22Rv1 (cell line): ENCODE measurements around the gene YJEFN3.

ENCODE experiments used
- H3K27ac ChIP-seq: fragments of 450-650 bp; 2 replicates; pipeline ENCODE4 v1.5.1; 2017
- ZFX ChIP-seq: fragments of 450-650 bp; IDR thresholded peaks from 2 replicates; pipeline ENCODE4 v1.6.1; 2017; ENCODE audit warnings: antibody characterized with exemption, borderline replicate concordance
- TF ChIP-seq, protein P1 (sequence below): fragments of 450-650 bp; IDR thresholded peaks from 2 replicates; pipeline ENCODE4 v1.5.1; 2017; ENCODE audit warnings: mild to moderate bottlenecking

Gene YJEFN3

DNA sequence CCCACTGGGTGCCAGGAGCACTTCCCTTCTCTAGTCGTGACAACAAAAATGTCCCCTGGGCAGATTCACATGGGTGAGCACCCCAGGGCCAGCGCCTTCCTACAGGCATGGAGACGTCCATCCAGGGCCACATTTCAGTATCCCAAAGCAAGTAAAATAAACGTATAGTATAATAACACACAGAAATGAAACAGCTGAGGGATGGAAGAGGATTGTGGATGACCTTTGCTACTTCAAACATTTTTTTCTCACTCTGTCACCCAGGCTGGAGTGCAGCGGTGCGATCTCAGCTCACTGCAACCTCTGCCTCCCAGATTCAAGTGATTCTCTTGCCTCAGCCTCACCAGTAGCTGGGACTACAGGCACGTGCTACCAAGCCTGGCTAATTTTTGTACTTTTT, 37.6 kb downstream of the YJEFN3 start:
- TF ChIP-seq, protein P1, sequence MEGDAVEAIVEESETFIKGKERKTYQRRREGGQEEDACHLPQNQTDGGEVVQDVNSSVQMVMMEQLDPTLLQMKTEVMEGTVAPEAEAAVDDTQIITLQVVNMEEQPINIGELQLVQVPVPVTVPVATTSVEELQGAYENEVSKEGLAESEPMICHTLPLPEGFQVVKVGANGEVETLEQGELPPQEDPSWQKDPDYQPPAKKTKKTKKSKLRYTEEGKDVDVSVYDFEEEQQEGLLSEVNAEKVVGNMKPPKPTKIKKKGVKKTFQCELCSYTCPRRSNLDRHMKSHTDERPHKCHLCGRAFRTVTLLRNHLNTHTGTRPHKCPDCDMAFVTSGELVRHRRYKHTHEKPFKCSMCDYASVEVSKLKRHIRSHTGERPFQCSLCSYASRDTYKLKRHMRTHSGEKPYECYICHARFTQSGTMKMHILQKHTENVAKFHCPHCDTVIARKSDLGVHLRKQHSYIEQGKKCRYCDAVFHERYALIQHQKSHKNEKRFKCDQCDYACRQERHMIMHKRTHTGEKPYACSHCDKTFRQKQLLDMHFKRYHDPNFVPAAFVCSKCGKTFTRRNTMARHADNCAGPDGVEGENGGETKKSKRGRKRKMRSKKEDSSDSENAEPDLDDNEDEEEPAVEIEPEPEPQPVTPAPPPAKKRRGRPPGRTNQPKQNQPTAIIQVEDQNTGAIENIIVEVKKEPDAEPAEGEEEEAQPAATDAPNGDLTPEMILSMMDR = no peak
- no peak for TF ChIP-seq ZFX
- H3K27ac ChIP-seq = no peak overlapping the region

DNA sequence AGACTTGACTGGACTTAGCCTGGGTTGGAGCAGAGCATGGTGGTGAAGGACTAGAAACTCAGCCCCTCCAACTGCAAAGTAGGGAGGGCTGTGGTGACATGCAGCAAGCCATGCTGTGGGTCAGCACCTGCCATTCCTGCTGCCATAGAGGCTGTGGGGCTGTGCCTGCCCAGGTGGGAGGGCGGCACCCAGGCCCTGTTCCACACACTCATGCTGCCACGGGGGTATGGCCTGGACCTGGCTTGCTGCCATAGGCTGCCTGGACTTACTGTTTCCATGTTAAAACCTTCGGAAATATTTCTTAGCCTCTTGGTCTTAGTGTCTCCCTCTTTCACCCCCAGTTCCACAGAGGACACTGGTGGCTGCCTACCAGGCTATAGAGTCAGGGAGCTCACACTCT, 38.7 kb downstream of the YJEFN3 start:
- H3K27ac ChIP-seq = no peak overlapping the region
- TF ChIP-seq, protein P1 = no peak
- TF ChIP-seq ZFX = no peak

DNA sequence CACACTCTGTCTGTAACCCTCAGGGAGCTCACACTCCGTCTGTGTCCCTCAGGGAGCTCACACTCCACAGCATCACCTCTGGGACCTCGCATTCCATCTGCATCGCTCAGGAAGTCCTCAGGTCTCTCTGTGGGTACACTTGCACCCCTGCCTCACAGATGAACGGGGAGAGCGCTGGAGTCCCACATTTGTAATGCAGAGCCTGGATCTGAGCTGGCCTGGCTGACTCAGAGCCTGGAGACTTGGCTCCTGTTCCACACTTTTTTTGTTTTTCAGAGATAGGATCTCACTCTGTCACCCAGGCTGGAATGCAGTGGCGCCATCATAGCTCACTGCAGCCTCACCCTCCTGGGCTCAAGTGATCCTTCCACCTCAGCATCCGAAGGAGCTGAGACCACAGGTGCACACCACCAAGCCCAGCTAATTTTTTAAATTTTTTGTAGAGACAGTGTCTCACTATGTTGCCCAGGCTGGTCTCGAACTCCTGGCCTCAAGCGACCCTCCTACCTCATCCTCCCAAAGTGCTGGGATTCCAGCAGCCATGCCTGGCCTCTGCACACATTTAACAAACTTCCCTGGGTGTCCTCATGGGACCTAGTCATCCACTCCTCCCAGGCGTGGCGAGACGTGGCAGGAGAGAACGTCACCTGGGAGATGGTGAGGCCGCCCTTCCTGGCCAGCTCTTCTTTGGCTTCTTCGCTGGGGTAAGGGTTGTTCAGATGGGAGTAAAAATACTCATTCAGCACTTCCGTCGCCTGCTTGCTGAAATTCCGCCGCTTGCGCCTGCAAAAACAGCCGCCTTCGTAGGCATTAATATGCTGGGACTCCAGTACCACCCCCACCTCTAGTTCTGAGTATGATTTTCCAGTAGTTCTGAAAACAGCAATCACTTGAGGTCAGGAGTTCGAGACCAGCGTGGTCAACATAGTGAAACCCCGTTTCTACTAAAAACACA, 40.4 kb downstream of the YJEFN3 start:
- TF ChIP-seq, protein P1 = no peak
- no peak for TF ChIP-seq ZFX
- no peak overlapping the region for H3K27ac ChIP-seq

DNA sequence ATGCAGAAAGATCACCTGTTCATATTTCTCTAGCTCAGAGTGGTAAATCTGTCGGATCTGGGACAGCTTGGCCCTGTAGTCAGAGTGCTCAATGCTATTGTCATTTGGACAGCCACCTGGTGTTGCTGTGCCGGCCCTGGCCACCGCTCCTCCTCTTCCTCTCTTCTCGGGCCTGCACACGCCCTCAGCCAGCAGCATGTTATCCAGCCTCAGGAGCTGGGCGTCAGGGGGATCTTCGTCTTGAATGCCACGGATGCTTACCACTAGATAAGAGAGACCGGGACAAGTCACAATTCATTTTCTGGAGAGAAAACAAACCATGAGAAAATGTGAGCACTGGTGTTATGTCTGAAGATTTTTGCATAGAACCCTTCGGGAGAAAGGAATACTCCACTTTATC, 41.9 kb downstream of the YJEFN3 start:
- TF ChIP-seq ZFX = no peak
- TF ChIP-seq, protein P1 = no peak

DNA sequence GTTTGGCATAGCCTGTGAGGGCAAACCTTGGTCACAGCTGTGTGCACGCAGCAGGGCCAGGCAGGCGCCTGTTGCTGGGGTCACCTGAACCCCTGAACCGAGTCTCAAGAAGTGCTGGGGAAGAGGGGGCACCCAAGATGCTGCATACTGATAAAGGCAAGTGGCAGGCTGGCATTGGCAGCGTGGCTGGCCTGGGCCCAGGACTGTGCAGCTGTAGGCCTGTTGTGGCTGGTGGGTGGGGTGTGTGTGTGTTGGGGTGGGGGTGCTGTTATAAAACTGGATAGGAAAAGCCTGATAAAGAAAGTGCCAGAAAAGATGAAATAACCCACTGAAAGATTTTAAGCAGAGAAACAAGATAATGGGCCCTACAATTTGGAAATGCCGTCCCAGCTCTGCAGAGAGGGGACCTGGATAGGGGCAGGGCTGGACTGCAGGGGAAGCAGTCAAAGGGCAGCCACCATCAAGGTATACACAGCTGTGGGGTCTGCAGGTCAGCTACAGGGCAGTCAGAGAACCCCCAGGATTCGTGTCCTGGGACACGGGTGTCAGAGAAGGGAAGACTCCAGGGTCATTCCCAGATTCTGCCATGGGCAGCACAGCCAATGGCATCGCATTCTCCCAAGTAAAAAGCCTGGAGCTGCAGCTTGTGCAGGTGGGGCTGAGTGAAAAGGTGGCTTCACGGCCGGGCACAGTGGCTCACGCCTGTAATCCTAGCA, 42.5 kb downstream of the YJEFN3 start:
- TF ChIP-seq, protein P1 = no peak
- TF ChIP-seq ZFX = no peak
- no peak overlapping the region for H3K27ac ChIP-seq

More for the DNA sequence above, 41.9 kb downstream of the YJEFN3 start:
- H3K27ac ChIP-seq = no peak overlapping the region

DNA sequence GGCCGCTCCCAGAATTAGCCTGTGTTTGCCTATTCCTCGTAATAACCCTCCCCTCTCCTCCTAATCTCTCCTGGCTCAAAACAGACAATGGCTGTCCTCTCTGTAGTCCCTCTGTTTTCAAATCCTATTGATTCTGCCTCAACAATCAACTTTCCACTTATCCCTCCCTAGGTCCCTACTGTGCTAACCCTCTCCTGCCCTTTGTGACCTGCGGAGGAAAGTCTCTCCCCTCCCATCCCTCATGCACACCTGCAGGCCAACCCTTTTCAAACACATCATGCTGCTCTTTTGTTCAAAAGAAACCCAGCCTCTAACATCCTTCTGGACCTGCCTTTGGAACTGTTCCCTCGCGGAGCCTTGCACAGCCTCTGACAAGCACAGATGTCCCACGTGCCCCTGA, 46.7 kb downstream of the YJEFN3 start:
- H3K27ac ChIP-seq = no peak overlapping the region
- TF ChIP-seq, protein P1 = no peak
- TF ChIP-seq ZFX = no peak

DNA sequence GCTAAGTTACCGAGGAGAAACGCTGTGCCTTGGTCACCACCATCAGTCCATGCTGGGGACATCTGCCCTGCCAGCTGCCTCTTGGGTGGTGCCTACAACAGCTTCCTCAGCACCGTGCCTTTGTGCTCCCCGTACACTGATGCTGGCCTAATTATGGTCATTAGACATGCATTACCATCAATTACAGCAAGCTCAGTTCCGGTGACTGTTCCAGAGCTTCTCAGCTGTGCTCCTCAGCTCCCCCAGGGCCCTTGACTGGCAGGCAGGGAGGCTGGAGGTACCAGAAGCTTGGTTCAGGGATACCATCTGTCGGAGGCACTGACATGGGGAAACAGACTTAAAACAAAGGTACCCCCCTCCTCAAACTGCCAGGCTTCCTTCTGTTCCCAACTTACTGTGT, 49.5 kb downstream of the YJEFN3 start:
- no peak overlapping the region for H3K27ac ChIP-seq
- TF ChIP-seq, protein P1 = no peak
- TF ChIP-seq ZFX = no peak
